GM21825 (cell line): ENCODE data around the gene HS6ST3.
"Not testable (repeated sequence)": the region's sequence is repeated elsewhere in the genome, so short reads cannot be mapped to it uniquely, and the experiment has no call there.

Experiments
- ATAC-seq: cut with Tn5 transposase; IDR thresholded peaks from one replicate; pipeline ENCODE4 v1.9.1; 2021; ENCODE audit warnings: mild to moderate bottlenecking, moderate library complexity; ENCODE audit not compliant: unreplicated experiment

Gene HS6ST3

DNA sequence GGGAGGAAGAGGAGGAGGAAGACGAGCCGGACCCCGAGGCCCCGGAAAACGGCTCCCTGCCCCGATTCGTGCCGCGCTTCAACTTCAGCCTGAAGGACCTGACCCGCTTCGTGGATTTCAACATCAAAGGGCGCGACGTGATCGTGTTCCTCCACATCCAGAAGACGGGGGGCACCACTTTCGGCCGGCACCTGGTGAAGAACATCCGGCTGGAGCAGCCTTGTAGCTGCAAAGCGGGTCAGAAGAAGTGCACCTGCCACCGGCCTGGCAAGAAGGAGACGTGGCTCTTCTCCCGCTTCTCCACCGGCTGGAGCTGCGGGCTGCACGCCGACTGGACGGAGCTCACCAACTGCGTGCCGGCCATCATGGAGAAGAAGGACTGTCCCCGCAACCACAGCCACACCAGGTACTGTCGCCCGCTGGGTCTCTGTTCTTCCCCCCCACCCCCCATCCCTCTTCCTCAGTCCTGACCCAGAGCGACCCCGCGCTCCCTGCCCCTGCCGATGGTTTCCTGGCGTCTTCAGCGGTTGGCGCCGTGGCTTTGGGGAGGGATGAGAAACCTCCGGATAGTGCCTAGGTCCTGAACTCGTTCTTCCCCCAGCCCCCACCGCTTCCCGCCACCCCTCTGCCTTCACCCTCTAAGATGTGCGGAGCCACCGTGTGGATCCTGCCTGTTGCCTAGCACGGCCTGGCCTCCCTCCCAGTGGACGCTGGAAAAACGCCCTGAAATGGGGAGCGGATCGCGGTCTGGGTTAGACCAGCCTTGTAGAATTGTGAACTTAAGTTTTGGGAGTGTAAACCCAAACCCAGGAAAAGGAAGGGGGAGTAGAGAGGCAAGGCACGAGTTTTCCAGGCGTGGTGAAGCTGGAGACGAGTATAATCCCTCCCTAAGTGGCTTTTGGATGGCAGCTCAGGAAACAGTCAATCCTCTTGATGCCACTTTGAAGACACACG lies 1.5 kb downstream of the HS6ST3 start:
- ATAC-seq, result no peak

DNA sequence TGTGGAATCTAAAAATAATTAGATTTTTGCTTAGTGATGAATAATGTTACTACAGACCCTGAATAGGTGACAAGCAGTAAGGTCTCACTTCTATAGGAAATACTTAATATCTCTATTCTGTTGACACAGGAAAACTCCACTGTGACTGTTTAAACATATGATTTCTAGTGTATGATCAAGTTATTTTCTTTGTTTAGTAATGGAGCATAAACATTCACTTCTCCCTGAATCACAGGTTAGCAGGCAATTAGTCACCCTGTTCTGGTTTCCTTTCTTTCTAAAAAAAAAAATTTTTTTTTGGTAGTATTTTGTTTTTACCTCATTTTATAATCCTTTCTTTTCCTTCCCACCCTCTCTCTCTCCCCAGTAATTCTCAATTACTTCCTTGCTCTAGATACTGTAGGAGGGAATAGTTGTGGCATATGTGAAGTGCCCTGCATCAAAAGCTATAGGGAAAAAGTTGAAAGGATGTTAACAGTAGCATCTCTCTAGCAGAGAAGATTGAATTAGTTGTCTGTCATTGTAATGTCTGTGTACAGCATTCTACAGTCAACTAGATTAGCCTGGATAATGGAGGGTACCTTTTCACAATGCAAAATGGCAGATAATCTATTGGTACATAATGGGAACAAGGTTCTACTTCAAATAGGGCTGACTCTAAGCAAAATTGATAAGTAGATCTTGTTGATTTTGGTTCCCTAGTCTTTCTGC lies 3.5 kb downstream of the HS6ST3 start:
- no peak for ATAC-seq

GRCh38 chr13:96100457-96101220 lies 10.7 kb downstream of the HS6ST3 start:
- ATAC-seq, result no peak

GRCh38 chr13:96104516-96104915 lies 14.6 kb downstream of the HS6ST3 start:
- no peak for ATAC-seq

DNA sequence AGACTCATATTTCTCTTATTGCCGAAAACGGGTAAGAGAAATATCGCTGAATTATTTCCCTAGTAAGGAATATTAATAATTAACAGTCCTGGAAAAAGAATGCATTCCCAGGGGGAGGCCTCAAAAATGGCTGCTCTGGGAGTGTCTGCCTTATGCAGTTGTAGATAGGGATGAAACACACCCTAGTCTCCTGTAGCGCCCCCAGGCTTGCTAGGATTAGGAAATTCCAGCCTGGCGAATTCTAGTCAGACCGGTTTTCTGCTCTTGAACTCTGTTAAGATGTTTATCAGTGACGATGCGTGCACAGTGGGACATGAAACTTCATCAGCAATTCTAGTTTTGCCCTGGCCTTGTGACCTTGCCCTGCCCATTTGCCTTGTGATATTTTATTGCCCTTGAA lies 18.2 kb downstream of the HS6ST3 start:
- ATAC-seq, result not testable (repeated sequence)

DNA sequence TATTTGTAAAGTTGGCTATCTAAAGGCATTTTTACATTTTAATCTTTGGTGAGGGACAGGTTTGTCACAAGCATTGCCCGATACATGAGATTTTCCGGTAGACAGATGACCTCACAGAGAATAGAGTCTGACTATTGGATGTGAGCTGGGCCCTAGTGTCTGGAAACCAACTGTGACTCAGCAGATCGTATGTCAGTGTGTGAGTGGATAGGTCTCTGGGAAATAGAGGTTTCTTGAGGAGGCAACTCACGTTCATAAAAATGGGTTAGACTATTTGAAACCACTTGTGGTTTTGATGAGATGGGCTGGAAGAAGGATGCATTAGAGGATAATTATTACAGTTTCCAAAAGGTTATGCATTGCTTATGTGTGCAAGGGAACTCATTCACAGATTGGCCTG lies 19.2 kb downstream of the HS6ST3 start:
- ATAC-seq, result no peak

GRCh38 chr13:96112936-96113335 lies 23.0 kb downstream of the HS6ST3 start:
- no peak for ATAC-seq

- ATAC-seq, result not testable (repeated sequence)
Measured at GRCh38 chr13:96115368-96115767, 25.5 kb downstream of the HS6ST3 start.

DNA sequence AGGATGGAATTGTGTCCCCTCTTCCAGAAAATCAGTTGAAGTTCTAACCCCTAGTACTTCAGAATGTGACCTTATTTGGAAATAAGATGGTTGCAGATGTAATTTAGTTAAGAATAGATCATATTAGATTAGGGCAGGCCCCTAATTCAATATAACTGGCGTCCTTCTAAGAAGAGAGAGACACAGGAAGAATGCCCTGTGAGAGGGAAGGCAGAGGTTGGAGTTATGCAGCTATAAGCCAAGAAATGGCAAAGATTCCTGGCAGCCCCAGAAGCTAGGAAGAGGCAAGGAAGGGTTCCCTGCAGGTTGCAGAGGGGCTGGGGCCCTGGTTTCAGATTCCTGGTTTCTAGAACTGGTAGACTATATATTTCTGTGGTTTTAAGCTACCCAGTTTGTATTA lies 30.0 kb downstream of the HS6ST3 start:
- no peak for ATAC-seq

DNA sequence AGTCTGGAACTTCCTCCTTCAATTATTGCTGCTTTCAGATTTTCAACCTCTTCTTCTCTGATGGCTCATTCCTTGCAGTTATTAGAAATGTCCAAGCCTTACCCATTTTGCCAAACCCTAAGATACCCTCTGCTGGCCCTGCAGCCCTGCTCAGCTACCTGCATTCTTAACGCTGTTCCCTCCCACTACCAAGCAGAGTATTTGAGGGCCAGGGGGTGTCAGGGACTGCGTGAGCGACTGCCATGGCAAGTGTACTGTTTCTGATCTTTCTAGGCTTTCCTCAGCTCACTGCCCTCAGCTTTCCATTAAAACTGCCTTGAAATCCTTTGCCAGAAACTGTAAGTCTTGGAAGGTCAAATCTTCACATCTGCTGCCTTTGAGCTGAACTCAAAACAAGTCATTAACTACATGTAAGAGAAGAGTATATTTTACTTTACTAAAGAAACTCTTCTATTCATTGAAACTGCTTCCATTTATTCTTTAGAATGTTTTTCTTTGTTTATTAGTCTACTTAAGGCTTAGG lies 41.0 kb downstream of the HS6ST3 start:
- no peak for ATAC-seq

- no peak for ATAC-seq
Measured at GRCh38 chr13:96141032-96141431, 51.1 kb downstream of the HS6ST3 start.

DNA sequence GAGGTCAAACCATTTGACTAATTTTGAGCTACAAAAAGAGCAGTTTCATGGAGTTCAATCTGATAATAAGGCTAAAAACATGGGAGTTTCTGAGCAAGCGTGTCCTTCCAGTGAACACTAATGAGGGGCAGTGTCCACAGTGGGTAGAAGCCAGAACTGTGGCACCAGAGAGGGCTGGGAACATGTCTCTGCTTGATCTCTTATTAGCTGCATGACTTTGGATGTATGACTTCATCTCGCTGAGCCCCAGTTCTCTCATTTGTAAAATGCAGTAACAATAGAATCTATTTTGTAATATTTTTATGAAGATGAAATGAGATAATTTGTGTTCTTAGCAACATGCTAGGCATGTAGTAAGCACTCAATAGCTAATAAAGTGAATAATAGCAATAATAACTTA lies 69.8 kb downstream of the HS6ST3 start:
- no peak for ATAC-seq

- no peak for ATAC-seq
Measured at GRCh38 chr13:96161141-96161540, 71.2 kb downstream of the HS6ST3 start.

DNA sequence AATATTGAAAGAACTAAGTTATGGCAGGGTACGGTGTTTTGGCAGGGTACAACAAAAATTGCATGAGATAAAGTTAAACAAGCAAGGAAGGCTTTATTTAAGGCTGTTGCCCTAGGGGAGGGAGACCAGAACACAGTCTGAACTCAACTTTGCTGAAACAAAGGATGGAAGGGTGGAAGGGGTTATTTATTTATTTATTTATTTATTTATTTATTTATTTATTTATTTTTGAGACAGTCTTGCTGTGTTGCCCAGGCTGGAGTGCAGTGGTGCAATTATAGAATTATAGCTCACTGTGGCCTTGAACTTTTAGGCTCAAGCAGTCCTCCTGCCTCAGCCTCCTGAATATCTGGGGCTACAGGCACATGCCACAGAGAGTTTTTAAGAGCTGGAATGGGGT lies 75.9 kb downstream of the HS6ST3 start:
- ATAC-seq, result no peak

- no peak for ATAC-seq
Measured at GRCh38 chr13:96172066-96172465, 82.2 kb downstream of the HS6ST3 start.

GRCh38 chr13:96178759-96179158 lies 88.9 kb downstream of the HS6ST3 start:
- ATAC-seq, result no peak

DNA sequence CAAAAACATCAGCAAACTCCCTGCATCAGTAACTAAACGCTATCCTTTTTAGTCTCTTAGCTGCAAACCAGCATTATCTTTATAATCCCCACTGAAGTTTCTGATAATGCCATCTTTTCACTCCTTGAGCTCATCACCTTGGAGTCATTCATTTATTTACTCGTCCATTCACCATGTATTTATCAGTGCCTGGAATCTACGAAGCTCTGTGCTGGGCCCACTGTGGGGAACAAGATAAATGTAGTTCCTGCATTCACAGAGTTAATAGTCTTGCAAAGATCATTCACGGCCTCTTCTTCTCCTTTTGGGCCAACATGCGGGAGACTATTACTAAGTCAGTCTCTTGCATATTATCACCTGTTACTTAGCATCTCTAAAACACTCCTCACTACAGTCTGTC lies 89.4 kb downstream of the HS6ST3 start:
- ATAC-seq, result no peak

DNA sequence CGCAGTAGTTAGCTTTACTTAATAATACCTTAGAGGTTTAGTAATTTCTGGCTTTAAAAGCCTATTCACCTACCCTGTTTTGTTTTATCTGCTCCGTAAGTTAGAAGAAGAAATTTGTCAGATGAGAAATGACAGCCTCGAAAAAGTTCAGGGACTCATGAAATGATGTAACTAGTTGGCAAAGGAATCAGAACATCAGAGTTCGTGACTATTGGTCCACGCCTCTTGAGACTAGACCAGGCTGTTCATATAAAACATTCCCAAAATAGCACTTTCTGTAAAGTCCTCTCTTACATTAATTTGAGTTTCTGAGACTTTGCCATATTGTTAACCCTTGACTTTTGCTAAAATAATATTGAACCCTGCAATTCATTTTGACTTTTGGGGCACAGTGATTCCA lies 92.0 kb downstream of the HS6ST3 start:
- ATAC-seq, result no peak

- ATAC-seq, result no peak
Measured at GRCh38 chr13:96185818-96186217, 95.9 kb downstream of the HS6ST3 start.

GRCh38 chr13:96191367-96191766 lies 101.5 kb downstream of the HS6ST3 start:
- ATAC-seq, result no peak

GRCh38 chr13:96193728-96194310 lies 103.9 kb downstream of the HS6ST3 start:
- ATAC-seq, result no peak
